ENCODE measurements around the gene NMT2.

NMT2 gene

DNA sequence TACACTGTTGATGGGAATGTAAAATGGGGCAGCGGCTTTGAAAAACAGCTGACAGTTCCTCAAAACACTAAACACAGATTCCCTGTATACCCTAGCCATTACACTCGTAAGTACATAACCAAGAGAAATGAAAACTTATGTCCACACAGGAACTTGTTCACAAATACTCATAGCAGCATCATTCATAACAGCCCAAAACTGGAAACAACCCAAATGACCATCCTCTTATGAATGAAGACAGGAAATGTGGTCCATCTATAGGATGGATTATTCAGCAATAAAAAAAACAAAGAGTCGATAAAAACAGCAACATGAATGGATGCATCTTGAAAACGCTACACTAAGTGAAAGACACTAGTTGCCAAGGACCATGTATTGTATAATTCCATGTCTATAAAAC, 23.7 kb downstream of the NMT2 start:
- TF ChIP-seq, protein P1, sequence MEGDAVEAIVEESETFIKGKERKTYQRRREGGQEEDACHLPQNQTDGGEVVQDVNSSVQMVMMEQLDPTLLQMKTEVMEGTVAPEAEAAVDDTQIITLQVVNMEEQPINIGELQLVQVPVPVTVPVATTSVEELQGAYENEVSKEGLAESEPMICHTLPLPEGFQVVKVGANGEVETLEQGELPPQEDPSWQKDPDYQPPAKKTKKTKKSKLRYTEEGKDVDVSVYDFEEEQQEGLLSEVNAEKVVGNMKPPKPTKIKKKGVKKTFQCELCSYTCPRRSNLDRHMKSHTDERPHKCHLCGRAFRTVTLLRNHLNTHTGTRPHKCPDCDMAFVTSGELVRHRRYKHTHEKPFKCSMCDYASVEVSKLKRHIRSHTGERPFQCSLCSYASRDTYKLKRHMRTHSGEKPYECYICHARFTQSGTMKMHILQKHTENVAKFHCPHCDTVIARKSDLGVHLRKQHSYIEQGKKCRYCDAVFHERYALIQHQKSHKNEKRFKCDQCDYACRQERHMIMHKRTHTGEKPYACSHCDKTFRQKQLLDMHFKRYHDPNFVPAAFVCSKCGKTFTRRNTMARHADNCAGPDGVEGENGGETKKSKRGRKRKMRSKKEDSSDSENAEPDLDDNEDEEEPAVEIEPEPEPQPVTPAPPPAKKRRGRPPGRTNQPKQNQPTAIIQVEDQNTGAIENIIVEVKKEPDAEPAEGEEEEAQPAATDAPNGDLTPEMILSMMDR (conservative IDR thresholded peaks at IDR 0.05; ENCODE audit: control insufficient read depth, insufficient read depth, low read depth, low read length): no peak
- peak; percentile 85 for DNase-seq (ENCODE audit: low read depth)
- no peak overlapping the region for H3K4me3 ChIP-seq (ENCODE audit: control insufficient read depth, low read depth, low read length)

DNA sequence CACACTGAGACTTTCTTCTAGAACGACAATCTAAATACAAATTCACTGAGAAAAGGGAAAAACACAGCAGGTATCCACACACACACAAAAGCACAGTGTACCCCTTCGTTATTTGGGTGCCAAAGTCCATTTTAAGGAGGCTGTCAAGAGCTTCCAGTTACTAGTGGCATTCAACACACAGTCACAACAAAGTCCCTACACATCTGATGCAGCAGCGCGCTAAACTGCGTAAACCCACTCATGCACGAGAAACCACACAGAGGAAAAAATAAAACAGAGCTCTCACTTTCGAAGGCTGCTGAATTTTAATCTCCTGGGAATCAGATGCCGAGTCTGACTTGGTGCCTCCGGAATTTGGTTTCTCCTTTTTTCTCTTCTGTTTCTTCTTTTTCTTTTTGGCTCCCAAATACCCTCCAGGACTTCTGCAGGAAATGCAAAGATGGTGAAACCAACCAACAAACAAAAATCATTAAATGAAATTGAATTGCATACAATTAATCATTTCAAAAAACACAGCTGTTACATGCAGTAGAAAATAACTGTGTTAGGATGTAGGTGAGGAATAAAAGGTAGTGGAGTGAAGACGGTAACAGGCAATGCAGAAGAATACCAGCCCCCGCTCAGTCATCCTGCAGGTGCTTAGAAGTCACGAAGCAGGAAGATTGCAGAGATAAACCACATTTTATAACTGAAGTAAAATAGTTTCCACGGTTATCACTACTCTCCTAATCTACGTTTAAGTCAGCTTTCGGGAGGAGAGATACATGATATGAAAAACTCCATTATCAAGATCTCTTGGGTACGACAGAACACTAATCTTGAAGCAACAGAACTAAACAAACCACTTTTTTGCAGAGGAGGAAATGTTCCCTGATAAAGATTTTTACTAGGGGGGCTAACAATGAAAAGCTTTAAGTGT, 27.1 kb downstream of the NMT2 start:
- TF ChIP-seq, protein P1 (conservative IDR thresholded peaks at IDR 0.05; ENCODE audit: control insufficient read depth, insufficient read depth, low read depth, low read length): no peak
- H3K4me3 ChIP-seq (ENCODE audit: control insufficient read depth, low read depth, low read length): no peak overlapping the region
- DNase-seq (ENCODE audit: low read depth): peak; percentile 8

DNA sequence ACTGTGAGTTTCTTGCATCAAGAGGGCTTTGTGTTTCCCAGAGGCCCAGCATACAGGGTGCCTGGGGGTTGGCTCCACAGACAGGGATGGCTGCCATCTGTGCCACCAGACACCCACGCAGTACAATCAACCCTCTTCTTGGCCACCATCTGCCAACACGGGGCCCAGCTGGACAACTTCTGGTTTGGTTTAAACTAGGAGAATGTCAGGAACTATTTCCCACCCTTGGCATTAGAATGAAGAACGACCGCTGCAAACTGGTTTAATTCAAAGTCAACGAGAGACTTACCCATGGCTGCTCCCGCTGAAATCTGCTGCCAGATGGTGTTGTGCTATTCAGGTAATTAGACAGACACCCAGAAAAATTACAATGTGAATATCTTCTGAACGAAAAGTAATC, 27.8 kb downstream of the NMT2 start:
- DNase-seq (ENCODE audit: low read depth): no peak
- TF ChIP-seq, protein P1 (conservative IDR thresholded peaks at IDR 0.05; ENCODE audit: control insufficient read depth, insufficient read depth, low read depth, low read length): no peak
- H3K4me3 ChIP-seq (ENCODE audit: control insufficient read depth, low read depth, low read length): no peak overlapping the region

DNA sequence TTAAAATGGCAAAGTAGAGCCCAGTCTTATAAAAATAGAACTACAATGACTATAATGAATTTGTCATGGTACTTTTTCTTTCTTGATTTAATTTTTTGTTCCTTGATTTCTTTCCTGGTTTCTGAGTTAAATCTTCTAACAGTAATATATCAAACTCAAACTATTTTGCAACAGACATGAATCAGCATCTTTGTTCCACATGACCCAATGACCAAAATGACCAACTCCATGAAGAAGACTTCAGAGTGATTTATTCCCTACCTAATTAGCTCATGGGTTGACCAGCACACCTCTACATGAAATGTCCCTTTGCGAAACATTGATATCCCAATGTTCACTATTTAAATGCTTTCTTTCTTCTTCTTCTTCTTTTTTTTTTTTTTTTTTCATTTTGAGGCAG, 30.9 kb downstream of the NMT2 start:
- no peak overlapping the region for H3K4me3 ChIP-seq (ENCODE audit: control insufficient read depth, low read depth, low read length)
- TF ChIP-seq, protein P1 (conservative IDR thresholded peaks at IDR 0.05; ENCODE audit: control insufficient read depth, insufficient read depth, low read depth, low read length): no peak
- DNase-seq (ENCODE audit: low read depth): peak; percentile 72

DNA sequence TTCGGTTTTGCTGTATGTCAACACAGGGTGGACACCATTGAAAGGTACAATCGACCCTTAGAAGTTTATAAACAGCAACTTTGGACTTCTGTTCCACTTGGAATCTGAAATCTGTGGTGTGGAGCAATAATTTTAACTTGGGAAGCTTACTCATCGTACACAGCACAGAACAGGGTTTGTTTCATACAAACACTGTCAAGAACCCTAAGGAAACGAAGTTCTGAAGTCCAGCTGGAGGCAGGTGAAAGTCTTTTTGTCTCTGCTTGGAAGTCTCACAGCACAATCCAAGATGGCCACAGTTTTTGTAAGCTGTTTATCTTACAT, 31.5 kb downstream of the NMT2 start:
- peak; percentile 60 for DNase-seq (ENCODE audit: low read depth)
- no peak overlapping the region for H3K4me3 ChIP-seq (ENCODE audit: control insufficient read depth, low read depth, low read length)
- TF ChIP-seq, protein P1 (conservative IDR thresholded peaks at IDR 0.05; ENCODE audit: control insufficient read depth, insufficient read depth, low read depth, low read length): no peak

DNA sequence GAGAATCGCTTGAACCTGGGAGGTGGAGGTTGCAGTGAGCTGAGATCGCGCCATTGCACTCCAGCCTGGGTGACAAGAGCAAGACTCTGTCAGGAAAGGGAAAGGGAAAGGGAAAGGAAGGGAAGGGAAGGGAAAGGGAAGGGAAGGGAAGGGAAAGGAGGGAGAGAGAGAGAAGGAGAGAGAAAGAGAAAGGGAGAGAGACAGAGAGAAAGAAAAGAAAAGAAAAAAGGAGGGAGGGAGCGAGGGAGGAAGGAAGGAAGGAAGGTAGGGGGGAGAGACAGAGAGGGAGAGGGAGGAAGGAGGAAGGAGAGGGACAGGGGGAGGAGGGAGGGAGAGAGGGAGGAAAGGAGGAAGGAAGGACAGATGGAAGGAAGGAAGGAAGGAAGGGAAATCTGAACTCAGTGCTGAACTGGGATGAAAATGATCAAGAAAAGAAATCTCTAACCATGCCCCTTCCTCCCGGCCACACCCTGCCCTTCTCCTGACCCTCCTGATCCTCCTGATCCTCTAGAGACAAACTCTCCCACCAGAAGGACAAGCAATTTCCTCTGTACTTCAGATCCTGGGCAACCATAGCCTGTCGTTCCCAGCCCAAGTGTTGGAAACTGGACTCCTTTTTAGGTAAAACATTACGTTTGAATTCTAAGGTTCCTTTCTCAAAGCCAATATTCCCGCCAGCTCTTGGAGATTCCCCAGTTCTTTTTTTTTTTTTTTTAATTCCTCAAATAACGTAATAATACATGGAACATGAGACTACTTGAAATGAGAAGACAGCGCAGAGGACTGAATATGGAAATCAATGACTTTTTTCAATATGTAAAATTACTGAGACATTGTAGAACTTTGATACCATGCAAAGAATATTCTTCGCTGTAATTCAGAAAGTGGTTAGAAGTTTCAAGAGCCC, 32.1 kb downstream of the NMT2 start:
- DNase-seq (ENCODE audit: low read depth): no peak
- TF ChIP-seq, protein P1 (conservative IDR thresholded peaks at IDR 0.05; ENCODE audit: control insufficient read depth, insufficient read depth, low read depth, low read length): no peak
- H3K4me3 ChIP-seq (ENCODE audit: control insufficient read depth, low read depth, low read length): no peak overlapping the region
